CD14-positive monocyte (primary cell): ENCODE data around the gene ASCC3. TPM values are rescaled to one million over a fixed set of nuclear protein-coding genes. Genes with fewer than 3 reads are reported as not detected.

Experiments
- DNase-seq, 3 donors: peaks; one replicate each; pipeline ENCODE4 v3.0.0-alpha.2; 2011 to 2022
- H2AFZ ChIP-seq: 2 replicates; pipeline ENCODE4 v1.6.0; 2012; ENCODE audit warnings: mild to moderate bottlenecking, low read depth, low read length, inconsistent platforms; ENCODE audit not compliant: insufficient read depth, poor library complexity, severe bottlenecking
- H3K27ac ChIP-seq, 2 donors: 1 replicate in 1 of 2; 2 replicates in 1 of 2; pipeline ENCODE4 v1.5.1; 2012 to 2013; ENCODE audit warnings: low read length in 2 of 2, control low read depth in 1 of 2, inconsistent platforms in 1 of 2, low read depth in 1 of 2, mild to moderate bottlenecking in 1 of 2
- H3K27me3 ChIP-seq, 2 donors: one replicate each; pipeline versions ENCODE4 v1.6.0 to v1.6.1; 2011 to 2013; ENCODE audit warnings: low read length in 2 of 2; ENCODE audit not compliant: control insufficient read depth in 2 of 2, insufficient read depth in 2 of 2
- H3K36me3 ChIP-seq, 2 donors: replicated peaks in 1 of 2; 1 replicate in 1 of 2; 2 replicates in 1 of 2; pipeline versions ENCODE4 v1.5.1 to v1.6.1; 2012 to 2013; ENCODE audit warnings: low read length in 2 of 2, control low read depth in 1 of 2, inconsistent platforms in 1 of 2, mild to moderate bottlenecking in 1 of 2; ENCODE audit not compliant: insufficient read depth in 2 of 2, control insufficient read depth in 1 of 2
- H3K4me1 ChIP-seq, 2 donors: 1 replicate in 1 of 2; 2 replicates in 1 of 2; pipeline versions ENCODE4 v1.5.1 to v1.6.1; 2012 to 2013; ENCODE audit warnings: low read length in 2 of 2, control low read depth in 1 of 2, inconsistent platforms in 1 of 2, mild to moderate bottlenecking in 1 of 2, moderate library complexity in 1 of 2; ENCODE audit not compliant: insufficient read depth in 2 of 2, control insufficient read depth in 1 of 2
- H3K4me2 ChIP-seq: replicated peaks from 2 replicates; pipeline ENCODE3; 2012; ENCODE audit warnings: low read length, moderate library complexity, mild to moderate bottlenecking; ENCODE audit not compliant: poor library complexity, severe bottlenecking; ENCODE audit errors: extremely low read depth
- H3K4me3 ChIP-seq, 3 experiments: fragments of 200-600 bp in 1 of 3; sonication (generic) in 1 of 3; replicated peaks in 1 of 3; 1 replicate in 2 of 3; 2 replicates in 1 of 3; pipeline ENCODE4 v1.5.1; 2011 to 2013; ENCODE audit warnings: low read length in 3 of 3, mild to moderate bottlenecking in 3 of 3, control low read depth in 2 of 3, low read depth in 2 of 3, inconsistent platforms in 1 of 3, moderate library complexity in 1 of 3
- H3K79me2 ChIP-seq: 2 replicates; pipeline ENCODE4 v1.6.0; 2012; ENCODE audit warnings: mild to moderate bottlenecking, control low read depth, inconsistent platforms, low read length, moderate library complexity; ENCODE audit not compliant: insufficient read depth
- H3K9ac ChIP-seq: 2 replicates; pipeline ENCODE4 v1.6.0; 2017; ENCODE audit warnings: low read length, mild to moderate bottlenecking; ENCODE audit not compliant: insufficient read depth, poor library complexity, severe bottlenecking
- H3K9me3 ChIP-seq, 2 donors: replicated peaks in 1 of 2; 1 replicate in 1 of 2; 2 replicates in 1 of 2; pipeline versions ENCODE4 v1.5.1 to v1.6.1; 2012 to 2013; ENCODE audit warnings: low read length in 2 of 2, control low read depth in 1 of 2; ENCODE audit not compliant: control insufficient read depth in 1 of 2, insufficient read depth in 1 of 2
- H4K20me1 ChIP-seq: 2 replicates; pipeline ENCODE4 v1.6.0; 2012; ENCODE audit warnings: mild to moderate bottlenecking, low read length, control low read depth, moderate library complexity; ENCODE audit not compliant: insufficient read depth
- H3K27ac Mint-ChIP-seq, 7 donors: one replicate each; pipeline ENCODE4 v1.8.0; 2020; ENCODE audit warnings: mild to moderate bottlenecking in 7 of 7, mixed read lengths in 7 of 7, moderate library complexity in 6 of 7, inconsistent platforms in 2 of 7
- H3K27me3 Mint-ChIP-seq, 3 donors: one replicate each; pipeline ENCODE4 v1.8.0; 2021 to 2022; ENCODE audit warnings: low read depth in 3 of 3, mild to moderate bottlenecking in 3 of 3, mixed read lengths in 3 of 3, moderate library complexity in 3 of 3, inconsistent platforms in 1 of 3
- H3K36me3 Mint-ChIP-seq, 2 donors: one replicate each; pipeline ENCODE4 v1.8.0; 2020; ENCODE audit warnings: mixed read lengths in 2 of 2, inconsistent platforms in 1 of 2, mild to moderate bottlenecking in 1 of 2
- H3K4me1 Mint-ChIP-seq: one replicate; pipeline ENCODE4 v1.8.0; 2020; ENCODE audit warnings: mild to moderate bottlenecking, mixed read lengths
- H3K4me3 Mint-ChIP-seq, 2 donors: one replicate each; pipeline ENCODE4 v1.8.0; 2020; ENCODE audit warnings: mild to moderate bottlenecking in 2 of 2, mixed read lengths in 2 of 2, moderate library complexity in 1 of 2
- H3K9me3 Mint-ChIP-seq, 7 donors: one replicate each; pipeline ENCODE4 v1.8.0; 2020 to 2022; ENCODE audit warnings: mixed read lengths in 7 of 7, mild to moderate bottlenecking in 6 of 7, moderate library complexity in 6 of 7, inconsistent platforms in 2 of 7
- WGBS: methylation state at CpG from one replicate; pipeline ENCODE4 v1.1.5; 2013; ENCODE audit warnings: missing lambda C conversion rate; ENCODE audit not compliant: insufficient coverage; 5-methylcytosine and 5-hydroxymethylcytosine counted together
- intact Hi-C, 2 donors: fragments of 100-400 bp; cut with micrococcal nuclease; formaldehyde crosslinking; loops; one replicate each; pipeline versions ENCODE4 v1.15.0 to v1.15.1; 2023
- polyA plus RNA-seq, 3 donors: library from polyadenylated mRNA; depleted of rRNA in 1 of 3; unstranded in 2 of 3; stranded (reverse) in 1 of 3; fragments of 300-500 nt in 2 of 3; fragments of >200 nt in 1 of 3; fragmentation: Illumina TruSeq in 2 of 3; gene quantifications; 1 replicate in 2 of 3; 2 replicates in 1 of 3; pipeline ENCODE4 v1.2.3, GENCODE V29; 2012 to 2021
- TF ChIP-seq, protein P1 (sequence below): fragments of 200-600 bp; IDR thresholded peaks from one replicate; pipeline ENCODE4 v1.8.0; 2022; ENCODE audit warnings: antibody characterized with exemption, mild to moderate bottlenecking

ASCC3 gene
- polyA plus RNA-seq, 3 donors = 6.4 to 12.9 (median 10.6) TPM

DNA sequence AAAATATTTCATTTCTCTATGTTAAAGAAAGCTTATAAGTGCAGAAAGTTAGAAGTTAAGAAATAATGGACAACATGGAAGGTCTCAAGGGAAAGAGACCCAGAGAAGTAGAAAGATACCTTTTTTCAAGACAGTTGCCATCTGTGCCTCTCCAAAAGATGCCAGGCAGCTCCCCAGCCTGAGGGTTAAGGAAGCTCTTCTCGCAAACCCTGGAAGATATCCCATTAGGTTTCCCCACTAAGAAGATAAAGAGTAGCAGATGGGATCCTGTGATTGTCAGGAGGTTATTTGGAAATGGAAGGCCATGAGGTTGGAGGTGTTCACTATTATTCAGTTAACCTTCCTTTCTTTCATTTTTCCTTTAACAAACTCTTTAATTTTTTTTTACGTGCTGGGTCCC lies 306.3 kb downstream of the ASCC3 start:
- Mint-ChIP-seq H3K27me3 (no peaks in the 10 kb centered on the region), H3K9me3 (peaks cover 0 to 7% (median under 1%) of the 10 kb centered on the region in 7 donors), H3K36me3 (peaks cover 22 to 24% of the 10 kb centered on the region in 2 donors), H3K4me3 (no peak overlapping the region), H3K27ac (peak overlapping the region in 1 of 7 donors; percentile 20), H3K4me1 (no peaks in the 10 kb centered on the region)
- TF ChIP-seq, protein P1, sequence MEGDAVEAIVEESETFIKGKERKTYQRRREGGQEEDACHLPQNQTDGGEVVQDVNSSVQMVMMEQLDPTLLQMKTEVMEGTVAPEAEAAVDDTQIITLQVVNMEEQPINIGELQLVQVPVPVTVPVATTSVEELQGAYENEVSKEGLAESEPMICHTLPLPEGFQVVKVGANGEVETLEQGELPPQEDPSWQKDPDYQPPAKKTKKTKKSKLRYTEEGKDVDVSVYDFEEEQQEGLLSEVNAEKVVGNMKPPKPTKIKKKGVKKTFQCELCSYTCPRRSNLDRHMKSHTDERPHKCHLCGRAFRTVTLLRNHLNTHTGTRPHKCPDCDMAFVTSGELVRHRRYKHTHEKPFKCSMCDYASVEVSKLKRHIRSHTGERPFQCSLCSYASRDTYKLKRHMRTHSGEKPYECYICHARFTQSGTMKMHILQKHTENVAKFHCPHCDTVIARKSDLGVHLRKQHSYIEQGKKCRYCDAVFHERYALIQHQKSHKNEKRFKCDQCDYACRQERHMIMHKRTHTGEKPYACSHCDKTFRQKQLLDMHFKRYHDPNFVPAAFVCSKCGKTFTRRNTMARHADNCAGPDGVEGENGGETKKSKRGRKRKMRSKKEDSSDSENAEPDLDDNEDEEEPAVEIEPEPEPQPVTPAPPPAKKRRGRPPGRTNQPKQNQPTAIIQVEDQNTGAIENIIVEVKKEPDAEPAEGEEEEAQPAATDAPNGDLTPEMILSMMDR = no peak
- H3K9ac ChIP-seq = no peak overlapping the region
- no peak overlapping the region for H3K27ac ChIP-seq
- no peak overlapping the region for H3K4me2 ChIP-seq
- H4K20me1 ChIP-seq = no peaks in the 10 kb centered on the region
- intact Hi-C loops = no loop called here
- no CpG with 5 or more reads among the region's 2 CpGs for WGBS
- no peak overlapping the region for H3K4me3 ChIP-seq
- H3K36me3 ChIP-seq = peaks cover 0 to 9% of the 10 kb centered on the region in 2 donors
- DNase-seq = no peak
- H2AFZ ChIP-seq = no peak overlapping the region
- H3K79me2 ChIP-seq = no peaks in the 10 kb centered on the region
- no peaks in the 10 kb centered on the region for H3K9me3 ChIP-seq
- H3K4me1 ChIP-seq = no peaks in the 10 kb centered on the region
- no peaks in the 10 kb centered on the region for H3K27me3 ChIP-seq

DNA sequence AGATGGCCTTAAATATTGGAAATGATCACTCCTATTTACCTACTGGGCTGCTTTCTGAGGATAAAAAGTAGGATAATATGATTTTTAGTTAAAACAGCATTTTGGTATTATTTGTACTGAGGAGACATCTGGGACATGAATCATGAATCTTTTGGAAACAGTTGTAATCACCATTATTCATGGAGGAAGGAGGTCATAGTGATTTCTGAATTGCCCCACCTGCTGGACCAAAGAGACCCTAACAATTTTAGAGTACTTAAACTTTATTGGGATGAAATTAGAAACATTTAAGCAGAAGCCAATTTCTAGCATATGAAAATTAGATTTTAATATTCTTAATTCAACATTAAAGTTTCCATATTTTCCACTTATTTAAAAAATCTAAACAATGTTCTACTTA lies 308.0 kb downstream of the ASCC3 start:
- no peaks in the 10 kb centered on the region for H3K27me3 Mint-ChIP-seq
- no peak overlapping the region for H3K4me3 Mint-ChIP-seq
- peaks cover 26 to 28% of the 10 kb centered on the region in 2 donors for H3K36me3 Mint-ChIP-seq

More for the DNA sequence above, 308.0 kb downstream of the ASCC3 start:
- intact Hi-C loops = no loop called here
- H2AFZ ChIP-seq = no peak overlapping the region
- no peak overlapping the region for H3K9ac ChIP-seq
- Mint-ChIP-seq H3K27ac (no peak overlapping the region), H3K9me3 (peaks cover 0 to 7% (median 3%) of the 10 kb centered on the region in 7 donors), H3K4me1 (no peaks in the 10 kb centered on the region)
- no peaks in the 10 kb centered on the region for H3K9me3 ChIP-seq
- TF ChIP-seq, protein P1 = no peak
- no peak overlapping the region for H3K4me2 ChIP-seq
- H4K20me1 ChIP-seq = no peaks in the 10 kb centered on the region
- peaks cover 0 to 9% of the 10 kb centered on the region in 2 donors for H3K36me3 ChIP-seq
- H3K27me3 ChIP-seq = no peaks in the 10 kb centered on the region
- H3K4me3 ChIP-seq = no peak overlapping the region
- H3K27ac ChIP-seq = no peak overlapping the region
- no peaks in the 10 kb centered on the region for H3K4me1 ChIP-seq
- DNase-seq = no peak
- no peaks in the 10 kb centered on the region for H3K79me2 ChIP-seq
